MM.1S (cell line): ENCODE data around the gene MAPK4.

ENCODE experiments used
- DNase-seq: peaks from one replicate; pipeline ENCODE4 v3.0.0-alpha.2; 2015
- H2AFZ ChIP-seq: fragments of 300-600 bp; sonication (generic); 2 replicates; pipeline ENCODE4 v1.6.0; 2016; ENCODE audit warnings: antibody characterized with exemption, low read length
- H3F3A ChIP-seq: fragments of 300-600 bp; sonication (generic); 2 replicates; pipeline ENCODE4 v1.6.1; 2016; ENCODE audit warnings: mild to moderate bottlenecking, antibody characterized with exemption, low read length, moderate library complexity, mixed read lengths; ENCODE audit not compliant: insufficient read depth
- H3K27ac ChIP-seq: fragments of 300-600 bp; sonication (generic); 2 replicates; pipeline ENCODE4 v1.5.1; 2016; ENCODE audit warnings: mild to moderate bottlenecking, low read length
- H3K27me3 ChIP-seq: fragments of 300-600 bp; sonication (generic); replicated peaks from 2 replicates; pipeline ENCODE4 v1.6.0; 2016; ENCODE audit warnings: low read length; ENCODE audit not compliant: insufficient read depth
- H3K36me3 ChIP-seq: fragments of 300-600 bp; sonication (generic); replicated peaks from 2 replicates; pipeline ENCODE4 v1.6.1; 2016; ENCODE audit warnings: mild to moderate bottlenecking, low read length, mixed read lengths; ENCODE audit not compliant: insufficient read depth
- H3K4me1 ChIP-seq: fragments of 300-600 bp; sonication (generic); 2 replicates; pipeline ENCODE4 v1.6.1; 2016; ENCODE audit warnings: low read length, mixed read lengths
- H3K4me2 ChIP-seq: fragments of 300-600 bp; sonication (generic); 2 replicates; pipeline ENCODE4 v1.6.0; 2016; ENCODE audit warnings: low read depth, low read length
- H3K4me3 ChIP-seq: fragments of 300-600 bp; sonication (generic); 2 replicates; pipeline ENCODE4 v1.5.1; 2016; ENCODE audit warnings: low read length, mixed read lengths
- H3K79me2 ChIP-seq: fragments of 300-600 bp; sonication (generic); 2 replicates; pipeline ENCODE4 v1.6.1; 2016; ENCODE audit warnings: mixed run types, low read length, mixed read lengths
- H3K9ac ChIP-seq: fragments of 300-600 bp; sonication (generic); 2 replicates; pipeline ENCODE4 v1.6.1; 2016; ENCODE audit warnings: low read length, mixed read lengths
- H3K9me2 ChIP-seq: fragments of 300-600 bp; sonication (generic); replicated peaks from 2 replicates; pipeline ENCODE4 v1.6.1; 2016; ENCODE audit warnings: mild to moderate bottlenecking, low read length, mixed read lengths; ENCODE audit not compliant: insufficient read depth
- H3K9me3 ChIP-seq: fragments of 300-600 bp; sonication (generic); replicated peaks from 2 replicates; pipeline ENCODE4 v1.6.1; 2016; ENCODE audit warnings: mild to moderate bottlenecking, low read length, mixed read lengths; ENCODE audit not compliant: insufficient read depth
- H4K20me1 ChIP-seq: fragments of 300-600 bp; sonication (generic); 2 replicates; pipeline ENCODE4 v1.6.1; 2016; ENCODE audit warnings: mild to moderate bottlenecking, low read length, moderate library complexity, mixed read lengths; ENCODE audit not compliant: insufficient read depth
- EZH2 ChIP-seq: fragments of 300-600 bp; sonication (generic); optimal IDR thresholded peaks from 2 replicates; pipeline ENCODE3; 2017; ENCODE audit warnings: low read depth, mild to moderate bottlenecking, antibody characterized with exemption, low read length, mixed read lengths
- EZH2phosphoT487 ChIP-seq: fragments of 300-600 bp; sonication (generic); IDR thresholded peaks from 2 replicates; pipeline ENCODE4 v1.6.1; 2018; ENCODE audit warnings: antibody characterized with exemption, low read length
- TF ChIP-seq, protein P1 (sequence below): fragments of 300-600 bp; sonication (generic); IDR thresholded peaks from 2 replicates; pipeline ENCODE4 v1.5.1; 2016; ENCODE audit warnings: antibody characterized with exemption, low read length, mixed read lengths

The MAPK4 gene

DNA sequence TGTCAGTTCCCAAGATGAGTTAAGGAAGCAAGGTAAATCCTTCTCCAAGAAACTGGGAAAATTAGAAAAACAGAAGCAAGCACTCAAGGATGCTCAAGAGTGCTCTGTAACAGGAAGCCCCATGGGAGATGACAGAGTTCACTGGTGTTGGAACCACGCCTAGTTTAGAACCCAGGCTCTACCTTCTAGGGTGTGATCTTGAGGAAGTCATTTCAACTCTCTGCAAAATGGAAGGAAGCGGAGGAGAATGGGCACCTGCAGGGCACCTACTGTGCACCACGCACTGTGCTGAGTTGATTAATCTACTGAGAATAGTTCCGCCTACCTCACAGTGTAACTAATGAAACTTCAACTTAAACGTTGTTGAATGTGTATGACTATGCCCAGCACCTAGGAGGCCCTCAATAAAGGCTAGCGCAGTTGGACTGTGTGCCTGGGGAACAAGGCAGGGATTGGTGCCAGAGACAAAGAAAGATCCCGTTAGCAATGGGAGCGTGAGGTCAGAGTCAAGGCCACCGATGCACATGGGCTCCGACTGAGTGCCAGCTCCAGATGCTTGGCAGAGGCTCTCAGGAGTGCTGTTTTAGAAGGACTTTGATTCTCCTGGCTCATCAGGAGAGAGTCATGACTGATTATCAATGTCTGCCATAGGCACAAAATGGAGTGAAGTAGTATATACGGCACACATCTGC is 93.7 kb downstream of the MAPK4 start:
- Histone ChIP-seq H3K27ac (no peak overlapping the region), H3F3A (no peaks in the 10 kb centered on the region), H3K36me3 (no peaks in the 10 kb centered on the region), H3K9me3 (no peaks in the 10 kb centered on the region), H4K20me1 (no peaks in the 10 kb centered on the region), H3K79me2 (no peaks in the 10 kb centered on the region), H3K4me1 (no peaks in the 10 kb centered on the region), H3K4me2 (no peak overlapping the region), H3K27me3 (no peaks in the 10 kb centered on the region), H2AFZ (no peak overlapping the region), H3K9ac (no peak overlapping the region), H3K4me3 (no peak overlapping the region), H3K9me2 (no peaks in the 10 kb centered on the region)
- TF ChIP-seq, protein P1, sequence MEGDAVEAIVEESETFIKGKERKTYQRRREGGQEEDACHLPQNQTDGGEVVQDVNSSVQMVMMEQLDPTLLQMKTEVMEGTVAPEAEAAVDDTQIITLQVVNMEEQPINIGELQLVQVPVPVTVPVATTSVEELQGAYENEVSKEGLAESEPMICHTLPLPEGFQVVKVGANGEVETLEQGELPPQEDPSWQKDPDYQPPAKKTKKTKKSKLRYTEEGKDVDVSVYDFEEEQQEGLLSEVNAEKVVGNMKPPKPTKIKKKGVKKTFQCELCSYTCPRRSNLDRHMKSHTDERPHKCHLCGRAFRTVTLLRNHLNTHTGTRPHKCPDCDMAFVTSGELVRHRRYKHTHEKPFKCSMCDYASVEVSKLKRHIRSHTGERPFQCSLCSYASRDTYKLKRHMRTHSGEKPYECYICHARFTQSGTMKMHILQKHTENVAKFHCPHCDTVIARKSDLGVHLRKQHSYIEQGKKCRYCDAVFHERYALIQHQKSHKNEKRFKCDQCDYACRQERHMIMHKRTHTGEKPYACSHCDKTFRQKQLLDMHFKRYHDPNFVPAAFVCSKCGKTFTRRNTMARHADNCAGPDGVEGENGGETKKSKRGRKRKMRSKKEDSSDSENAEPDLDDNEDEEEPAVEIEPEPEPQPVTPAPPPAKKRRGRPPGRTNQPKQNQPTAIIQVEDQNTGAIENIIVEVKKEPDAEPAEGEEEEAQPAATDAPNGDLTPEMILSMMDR: no peak
- no peak for TF ChIP-seq EZH2phosphoT487
- TF ChIP-seq EZH2: no peak
- no peak for DNase-seq

DNA sequence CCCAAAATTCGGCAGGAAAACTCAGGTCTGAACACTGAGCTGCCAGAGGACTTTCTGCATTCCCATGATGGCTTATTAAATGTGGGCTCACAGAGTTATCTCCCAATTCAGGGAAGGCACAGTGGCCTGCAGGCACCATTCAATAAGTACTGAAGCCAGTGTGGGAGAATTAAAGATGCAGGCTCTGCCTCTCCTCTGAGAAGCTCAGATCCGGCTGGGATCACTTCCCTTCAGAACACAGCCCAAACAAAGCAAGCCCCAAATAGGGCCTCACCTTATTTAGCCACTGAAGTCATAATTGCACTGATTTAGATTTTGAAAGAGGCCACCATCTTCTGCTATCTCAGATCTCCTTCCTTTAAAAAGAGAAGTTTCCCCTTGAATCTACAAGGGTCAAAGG is 94.3 kb downstream of the MAPK4 start:
- Histone ChIP-seq H3K79me2 (no peaks in the 10 kb centered on the region), H3K4me3 (no peak overlapping the region), H3K27ac (no peak overlapping the region), H3K9me2 (no peaks in the 10 kb centered on the region), H3K4me2 (no peak overlapping the region), H3K9ac (no peak overlapping the region), H3K9me3 (no peaks in the 10 kb centered on the region), H4K20me1 (no peaks in the 10 kb centered on the region), H3K27me3 (no peaks in the 10 kb centered on the region), H2AFZ (no peak overlapping the region), H3K4me1 (no peaks in the 10 kb centered on the region), H3F3A (no peaks in the 10 kb centered on the region), H3K36me3 (no peaks in the 10 kb centered on the region)
- no peak for DNase-seq
- TF ChIP-seq EZH2 (no peak), EZH2phosphoT487 (no peak)
- TF ChIP-seq, protein P1: no peak

DNA sequence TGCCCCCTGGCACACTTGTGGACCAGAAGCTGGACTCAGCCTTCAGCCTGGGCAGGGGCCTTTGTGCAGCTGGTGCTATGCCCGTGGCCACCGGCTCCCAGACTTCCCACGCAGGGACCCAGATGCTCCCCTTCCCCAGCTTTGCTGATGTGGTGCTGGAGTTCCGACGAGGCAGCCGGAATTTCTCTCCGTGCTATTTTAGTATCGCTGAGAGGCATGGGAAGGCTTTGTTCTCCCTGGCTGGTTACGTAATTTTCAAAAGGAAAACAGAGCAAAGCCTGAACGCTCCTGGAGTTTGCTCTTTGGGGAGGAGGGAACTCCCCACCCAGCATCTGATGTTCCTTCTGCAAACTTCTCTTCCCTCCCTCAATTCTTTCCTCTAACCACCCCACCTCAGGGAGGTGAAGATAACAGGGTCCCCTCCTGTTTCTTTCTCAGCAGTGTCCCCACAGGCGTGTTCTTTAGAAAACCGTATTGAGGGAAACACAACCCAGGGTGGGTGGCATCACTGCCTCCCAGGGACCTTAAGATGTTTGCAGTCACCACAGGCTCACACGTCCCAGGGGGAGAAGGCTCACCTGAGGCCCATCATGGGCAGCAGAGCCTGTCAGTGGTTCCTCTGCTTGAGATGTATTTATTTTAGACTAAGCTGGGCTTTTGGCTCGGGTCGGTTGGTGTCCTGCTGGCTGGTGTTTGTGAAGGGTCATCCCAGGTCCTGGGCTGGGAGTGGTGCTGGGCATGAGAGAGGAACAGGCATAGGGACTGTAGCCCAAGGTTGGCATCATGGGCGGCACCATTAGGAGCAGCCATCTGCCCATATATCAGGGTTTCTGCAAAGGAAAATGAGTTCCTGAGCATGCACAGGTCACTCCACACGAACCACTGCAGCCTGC is 95.0 kb downstream of the MAPK4 start:
- Histone ChIP-seq H3K27me3 (no peaks in the 10 kb centered on the region), H3K27ac (no peak overlapping the region), H3F3A (no peaks in the 10 kb centered on the region), H3K36me3 (no peaks in the 10 kb centered on the region), H3K9me3 (no peaks in the 10 kb centered on the region), H2AFZ (no peak overlapping the region), H3K4me1 (no peaks in the 10 kb centered on the region), H3K4me3 (no peak overlapping the region), H3K79me2 (no peaks in the 10 kb centered on the region), H3K9me2 (no peaks in the 10 kb centered on the region), H3K9ac (no peak overlapping the region), H4K20me1 (no peaks in the 10 kb centered on the region), H3K4me2 (no peak overlapping the region)
- no peak for TF ChIP-seq EZH2
- TF ChIP-seq, protein P1: no peak
- no peak for TF ChIP-seq EZH2phosphoT487
- DNase-seq: no peak
